HG03460 (cell line): ENCODE data around the gene APOL5.
"Not testable (repeated sequence)": the region's sequence is repeated elsewhere in the genome, so short reads cannot be mapped to it uniquely, and the experiment has no call there.

ENCODE experiments used
- ATAC-seq: cut with Tn5 transposase; IDR thresholded peaks from one replicate; pipeline ENCODE4 v1.9.1; 2021; ENCODE audit not compliant: unreplicated experiment

Gene APOL5

GRCh38 chr22:35708453-35708852 lies 9.2 kb upstream of the APOL5 start:
- ATAC-seq: no peak

GRCh38 chr22:35708917-35709316 lies 8.8 kb upstream of the APOL5 start:
- no peak for ATAC-seq

- no peak for ATAC-seq
Measured at GRCh38 chr22:35711336-35711735, 6.3 kb upstream of the APOL5 start.

- ATAC-seq: no peak
Measured at GRCh38 chr22:35712672-35713071, 5.0 kb upstream of the APOL5 start.

- no peak for ATAC-seq
Measured at GRCh38 chr22:35719212-35719875, 1.7 kb downstream of the APOL5 start.

GRCh38 chr22:35721960-35722359 lies 4.3 kb downstream of the APOL5 start:
- ATAC-seq: no peak

- ATAC-seq: no peak
Measured at GRCh38 chr22:35725521-35725920, 7.8 kb downstream of the APOL5 start.

- no peak for ATAC-seq
Measured at GRCh38 chr22:35726398-35726797, 8.7 kb downstream of the APOL5 start.

- no peak for ATAC-seq
Measured at GRCh38 chr22:35726933-35727332, 9.3 kb downstream of the APOL5 start.

- no peak for ATAC-seq
Measured at GRCh38 chr22:35727436-35727835, 9.8 kb downstream of the APOL5 start.

GRCh38 chr22:35728639-35729308 lies 11.1 kb downstream of the APOL5 start:
- no peak for ATAC-seq

- ATAC-seq: no peak
Measured at GRCh38 chr22:35729309-35729698, 11.6 kb downstream of the APOL5 start.

- ATAC-seq: no peak
Measured at GRCh38 chr22:35731321-35731720, 13.6 kb downstream of the APOL5 start.

GRCh38 chr22:35732116-35732515 lies 14.4 kb downstream of the APOL5 start:
- ATAC-seq: no peak

GRCh38 chr22:35733036-35733435 lies 15.4 kb downstream of the APOL5 start:
- no peak for ATAC-seq

- no peak for ATAC-seq
Measured at GRCh38 chr22:35733791-35734516, 16.3 kb downstream of the APOL5 start.

- no peak for ATAC-seq
Measured at GRCh38 chr22:35734517-35734827, 16.8 kb downstream of the APOL5 start.

GRCh38 chr22:35735542-35735941 lies 17.9 kb downstream of the APOL5 start:
- ATAC-seq: no peak

GRCh38 chr22:35736166-35736565 lies 18.5 kb downstream of the APOL5 start:
- ATAC-seq: no peak

GRCh38 chr22:35736701-35737100 lies 19.0 kb downstream of the APOL5 start:
- no peak for ATAC-seq

GRCh38 chr22:35737886-35738285 lies 20.2 kb downstream of the APOL5 start:
- ATAC-seq: not testable (repeated sequence)
